Liver (tissue), 3 donors: ENCODE measurements around the gene ZNF580.

Experiments used
- ATF3 ChIP-seq: IDR thresholded peaks from 2 replicates; pipeline ENCODE4 v1.6.1; 2016; ENCODE audit warnings: antibody characterized with exemption
- CTCF ChIP-seq: fragments of 150-350 bp; IDR thresholded peaks from 2 replicates; pipeline ENCODE4 v1.5.1; 2017; ENCODE audit warnings: improper control_type of control experiment, low read depth, low read length; ENCODE audit not compliant: missing input control
- MAX ChIP-seq: IDR thresholded peaks from 2 replicates; pipeline ENCODE4 v1.6.1; 2016; ENCODE audit warnings: antibody characterized with exemption
- RAD21 ChIP-seq, 2 donors: IDR thresholded peaks; 2 replicates each; pipeline ENCODE4 v1.6.1; 2016; ENCODE audit warnings: antibody characterized with exemption in 2 of 2, mild to moderate bottlenecking in 2 of 2
- TF ChIP-seq, protein P1 (sequence below): IDR thresholded peaks from 2 replicates; pipeline ENCODE4 v1.6.1; 2016; ENCODE audit warnings: antibody characterized with exemption, mild to moderate bottlenecking
- TF ChIP-seq, protein P2 (sequence below): IDR thresholded peaks from 2 replicates; pipeline ENCODE4 v1.6.1; 2016; ENCODE audit warnings: antibody characterized with exemption
- donor health status: healthy.
- donor health status: healthy.

- TF ChIP-seq CTCF (no peak), RAD21 (IDR thresholded peaks at IDR 0.05) (no peak), ATF3 (no peak), MAX (no peak)
- TF ChIP-seq, protein P1, sequence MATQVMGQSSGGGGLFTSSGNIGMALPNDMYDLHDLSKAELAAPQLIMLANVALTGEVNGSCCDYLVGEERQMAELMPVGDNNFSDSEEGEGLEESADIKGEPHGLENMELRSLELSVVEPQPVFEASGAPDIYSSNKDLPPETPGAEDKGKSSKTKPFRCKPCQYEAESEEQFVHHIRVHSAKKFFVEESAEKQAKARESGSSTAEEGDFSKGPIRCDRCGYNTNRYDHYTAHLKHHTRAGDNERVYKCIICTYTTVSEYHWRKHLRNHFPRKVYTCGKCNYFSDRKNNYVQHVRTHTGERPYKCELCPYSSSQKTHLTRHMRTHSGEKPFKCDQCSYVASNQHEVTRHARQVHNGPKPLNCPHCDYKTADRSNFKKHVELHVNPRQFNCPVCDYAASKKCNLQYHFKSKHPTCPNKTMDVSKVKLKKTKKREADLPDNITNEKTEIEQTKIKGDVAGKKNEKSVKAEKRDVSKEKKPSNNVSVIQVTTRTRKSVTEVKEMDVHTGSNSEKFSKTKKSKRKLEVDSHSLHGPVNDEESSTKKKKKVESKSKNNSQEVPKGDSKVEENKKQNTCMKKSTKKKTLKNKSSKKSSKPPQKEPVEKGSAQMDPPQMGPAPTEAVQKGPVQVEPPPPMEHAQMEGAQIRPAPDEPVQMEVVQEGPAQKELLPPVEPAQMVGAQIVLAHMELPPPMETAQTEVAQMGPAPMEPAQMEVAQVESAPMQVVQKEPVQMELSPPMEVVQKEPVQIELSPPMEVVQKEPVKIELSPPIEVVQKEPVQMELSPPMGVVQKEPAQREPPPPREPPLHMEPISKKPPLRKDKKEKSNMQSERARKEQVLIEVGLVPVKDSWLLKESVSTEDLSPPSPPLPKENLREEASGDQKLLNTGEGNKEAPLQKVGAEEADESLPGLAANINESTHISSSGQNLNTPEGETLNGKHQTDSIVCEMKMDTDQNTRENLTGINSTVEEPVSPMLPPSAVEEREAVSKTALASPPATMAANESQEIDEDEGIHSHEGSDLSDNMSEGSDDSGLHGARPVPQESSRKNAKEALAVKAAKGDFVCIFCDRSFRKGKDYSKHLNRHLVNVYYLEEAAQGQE = no peak
- TF ChIP-seq, protein P2, sequence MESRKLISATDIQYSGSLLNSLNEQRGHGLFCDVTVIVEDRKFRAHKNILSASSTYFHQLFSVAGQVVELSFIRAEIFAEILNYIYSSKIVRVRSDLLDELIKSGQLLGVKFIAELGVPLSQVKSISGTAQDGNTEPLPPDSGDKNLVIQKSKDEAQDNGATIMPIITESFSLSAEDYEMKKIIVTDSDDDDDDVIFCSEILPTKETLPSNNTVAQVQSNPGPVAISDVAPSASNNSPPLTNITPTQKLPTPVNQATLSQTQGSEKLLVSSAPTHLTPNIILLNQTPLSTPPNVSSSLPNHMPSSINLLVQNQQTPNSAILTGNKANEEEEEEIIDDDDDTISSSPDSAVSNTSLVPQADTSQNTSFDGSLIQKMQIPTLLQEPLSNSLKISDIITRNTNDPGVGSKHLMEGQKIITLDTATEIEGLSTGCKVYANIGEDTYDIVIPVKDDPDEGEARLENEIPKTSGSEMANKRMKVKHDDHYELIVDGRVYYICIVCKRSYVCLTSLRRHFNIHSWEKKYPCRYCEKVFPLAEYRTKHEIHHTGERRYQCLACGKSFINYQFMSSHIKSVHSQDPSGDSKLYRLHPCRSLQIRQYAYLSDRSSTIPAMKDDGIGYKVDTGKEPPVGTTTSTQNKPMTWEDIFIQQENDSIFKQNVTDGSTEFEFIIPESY = no peak
Measured at GRCh38 chr19:55655648-55656040, 14.8 kb downstream of the ZNF580 start.
